ACC112 (cell line): Measurements from ENCODE around the gene CYP39A1.

Source experiments
- H2AFZ ChIP-seq: fragments of 200-600 bp; sonication (generic); one replicate; pipeline ENCODE4 v1.6.0; 2017; ENCODE audit warnings: antibody characterized with exemption, low read length; ENCODE audit not compliant: unreplicated experiment
- H3K27ac ChIP-seq: fragments of 200-600 bp; sonication (generic); 2 replicates; pipeline ENCODE4 v1.5.1; 2014; ENCODE audit warnings: low read depth, mild to moderate bottlenecking, antibody characterized with exemption, low read length, moderate library complexity
- H3K27me3 ChIP-seq: fragments of 200-600 bp; sonication (generic); 2 replicates; pipeline ENCODE4 v1.6.1; 2014; ENCODE audit warnings: mild to moderate bottlenecking, antibody characterized with exemption, low read length, moderate library complexity, mixed read lengths; ENCODE audit not compliant: insufficient read depth
- H3K36me3 ChIP-seq: fragments of 200-600 bp; sonication (generic); 2 replicates; pipeline ENCODE4 v1.6.1; 2016; ENCODE audit warnings: mild to moderate bottlenecking, antibody characterized with exemption, low read length, moderate library complexity, mixed read lengths; ENCODE audit not compliant: insufficient read depth
- H3K4me1 ChIP-seq: fragments of 200-600 bp; sonication (generic); one replicate; pipeline ENCODE4 v1.6.1; 2016; ENCODE audit warnings: low read length, mixed read lengths; ENCODE audit not compliant: insufficient read depth, unreplicated experiment, control insufficient read depth
- H3K4me3 ChIP-seq: fragments of 200-600 bp; sonication (generic); 2 replicates; pipeline ENCODE4 v1.5.1; 2014; ENCODE audit warnings: mild to moderate bottlenecking, low read depth, low read length
- H3K79me2 ChIP-seq: fragments of 200-600 bp; sonication (generic); one replicate; pipeline ENCODE4 v1.6.0; 2016; ENCODE audit warnings: low read length; ENCODE audit not compliant: control insufficient read depth, unreplicated experiment, insufficient read depth

Gene CYP39A1

DNA sequence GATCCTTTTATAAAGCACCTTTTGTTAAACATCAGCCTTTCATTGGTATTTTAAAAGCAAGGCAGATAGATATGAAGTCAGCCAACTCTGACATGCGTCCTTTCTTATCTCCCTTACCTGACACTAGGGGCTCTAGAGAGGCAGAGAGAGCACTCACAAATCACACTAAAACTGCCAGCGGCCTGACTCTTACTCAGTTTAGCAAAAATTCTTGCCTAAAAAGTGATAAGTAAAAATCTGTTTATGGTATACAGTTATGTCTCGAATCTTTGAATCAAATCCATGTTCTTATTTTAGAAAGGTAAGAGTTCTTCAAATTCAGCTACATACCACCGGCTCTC, 24.7 kb upstream of the CYP39A1 start:
- Histone ChIP-seq H3K79me2 (no peaks in the 10 kb centered on the region), H3K36me3 (no peaks in the 10 kb centered on the region), H3K4me3 (no peak overlapping the region), H3K27me3 (no peaks in the 10 kb centered on the region), H3K4me1 (no peaks in the 10 kb centered on the region), H3K27ac (no peak overlapping the region), H2AFZ (no peak overlapping the region)

DNA sequence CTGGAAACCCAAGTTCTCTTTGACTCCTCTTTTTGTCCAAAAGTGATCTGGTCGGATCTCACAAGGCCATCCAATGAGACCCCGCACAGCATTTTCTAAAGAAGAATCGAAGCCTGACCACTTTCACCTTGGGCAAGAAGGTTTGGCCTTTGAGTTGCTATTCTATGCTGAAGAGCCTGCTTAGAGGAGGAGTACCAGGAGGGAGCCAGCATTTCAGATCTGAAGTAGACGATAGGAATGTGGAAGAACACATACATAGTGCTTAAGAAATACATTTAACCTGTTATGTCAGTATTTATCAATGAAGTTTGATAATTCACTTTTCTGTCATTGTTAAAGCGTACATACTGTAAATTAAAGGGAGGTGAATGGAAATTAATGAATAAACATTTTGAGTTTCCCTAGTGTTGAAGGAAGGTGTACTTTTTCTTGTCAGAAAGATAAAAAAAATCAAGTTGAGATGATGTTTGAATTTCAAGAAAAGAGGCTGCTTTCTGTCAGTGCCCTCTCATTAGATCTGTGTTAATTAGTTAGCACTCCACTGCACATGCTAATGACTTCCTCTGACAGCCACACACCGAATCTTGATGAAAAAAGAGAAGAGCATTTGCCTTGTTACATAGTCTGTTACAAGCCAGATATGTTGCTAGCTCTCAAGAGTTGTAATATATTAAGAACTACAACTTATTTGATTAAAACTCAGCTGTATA, 24.1 kb upstream of the CYP39A1 start:
- H3K27ac ChIP-seq = no peak overlapping the region
- H3K4me1 ChIP-seq = no peaks in the 10 kb centered on the region
- H3K27me3 ChIP-seq = no peaks in the 10 kb centered on the region
- no peak overlapping the region for H2AFZ ChIP-seq
- H3K36me3 ChIP-seq = no peaks in the 10 kb centered on the region
- H3K79me2 ChIP-seq = no peaks in the 10 kb centered on the region
- H3K4me3 ChIP-seq = no peak overlapping the region

DNA sequence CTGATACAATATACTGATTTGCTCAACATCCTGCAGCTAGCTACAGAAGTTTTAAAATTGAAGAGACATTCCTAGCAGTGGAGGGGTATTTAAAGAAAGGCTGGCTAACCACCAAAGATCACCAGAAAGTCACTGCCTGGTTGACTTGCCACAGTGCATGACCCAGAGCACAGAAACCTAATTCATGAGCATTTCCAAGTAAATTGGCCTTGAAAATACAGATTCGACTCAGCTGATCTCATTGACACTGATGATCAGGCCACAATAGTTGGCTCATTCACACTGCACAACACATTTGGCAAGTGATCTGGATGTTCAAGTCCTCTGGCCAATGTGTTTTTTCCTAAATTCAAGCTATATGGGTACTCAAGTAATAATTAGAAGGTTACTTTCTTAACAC, 21.8 kb upstream of the CYP39A1 start:
- Histone ChIP-seq H3K27ac (no peak overlapping the region), H3K27me3 (no peaks in the 10 kb centered on the region), H3K4me3 (no peak overlapping the region), H3K79me2 (no peaks in the 10 kb centered on the region), H3K36me3 (no peaks in the 10 kb centered on the region), H2AFZ (no peak overlapping the region), H3K4me1 (no peaks in the 10 kb centered on the region)

DNA sequence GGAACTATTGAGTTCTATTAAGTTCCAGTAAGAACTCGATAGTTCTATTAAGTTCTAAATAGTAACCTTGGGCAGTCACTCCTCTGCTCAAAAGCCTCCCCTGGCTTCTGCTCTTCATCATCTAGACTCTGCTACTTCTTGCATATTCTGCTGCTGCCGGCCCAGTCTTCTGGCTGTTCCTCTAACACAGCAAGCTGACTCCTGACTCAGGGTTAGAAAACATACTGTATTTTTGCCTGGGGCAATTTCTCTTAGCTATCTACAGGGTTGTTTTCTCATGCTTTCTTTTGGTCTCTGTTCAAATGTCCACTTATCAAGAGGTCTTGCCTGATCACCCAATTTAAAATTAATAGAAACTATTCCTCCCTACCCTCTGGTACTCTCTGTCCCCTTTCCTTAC, 14.8 kb upstream of the CYP39A1 start:
- no peaks in the 10 kb centered on the region for H3K36me3 ChIP-seq
- no peak overlapping the region for H2AFZ ChIP-seq
- H3K27me3 ChIP-seq = no peaks in the 10 kb centered on the region
- H3K27ac ChIP-seq = no peak overlapping the region
- no peak overlapping the region for H3K4me3 ChIP-seq
- no peaks in the 10 kb centered on the region for H3K4me1 ChIP-seq
- H3K79me2 ChIP-seq = no peaks in the 10 kb centered on the region

DNA sequence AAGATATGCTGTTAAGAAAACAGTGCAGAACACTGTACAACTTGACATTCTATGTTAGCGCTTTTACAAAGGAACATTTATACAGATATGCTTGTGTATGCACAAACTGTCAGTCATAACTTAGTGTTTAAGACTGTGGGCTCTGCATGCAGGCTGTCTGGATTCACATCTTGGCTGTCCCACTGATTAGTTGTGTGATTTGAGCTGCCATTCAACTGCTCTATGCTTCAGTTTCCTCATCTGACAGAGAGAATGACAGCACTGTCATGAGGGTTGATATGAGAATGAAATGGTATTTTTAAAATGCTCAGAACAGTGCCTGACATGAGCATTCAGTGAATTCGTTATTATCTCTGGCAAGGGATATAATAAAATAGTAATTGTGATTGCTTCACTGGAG, 8.9 kb upstream of the CYP39A1 start:
- H3K4me3 ChIP-seq = no peak overlapping the region
- no peak overlapping the region for H3K27ac ChIP-seq
- no peak overlapping the region for H2AFZ ChIP-seq
- no peaks in the 10 kb centered on the region for H3K27me3 ChIP-seq
- no peaks in the 10 kb centered on the region for H3K4me1 ChIP-seq
- no peaks in the 10 kb centered on the region for H3K79me2 ChIP-seq
- no peaks in the 10 kb centered on the region for H3K36me3 ChIP-seq

DNA sequence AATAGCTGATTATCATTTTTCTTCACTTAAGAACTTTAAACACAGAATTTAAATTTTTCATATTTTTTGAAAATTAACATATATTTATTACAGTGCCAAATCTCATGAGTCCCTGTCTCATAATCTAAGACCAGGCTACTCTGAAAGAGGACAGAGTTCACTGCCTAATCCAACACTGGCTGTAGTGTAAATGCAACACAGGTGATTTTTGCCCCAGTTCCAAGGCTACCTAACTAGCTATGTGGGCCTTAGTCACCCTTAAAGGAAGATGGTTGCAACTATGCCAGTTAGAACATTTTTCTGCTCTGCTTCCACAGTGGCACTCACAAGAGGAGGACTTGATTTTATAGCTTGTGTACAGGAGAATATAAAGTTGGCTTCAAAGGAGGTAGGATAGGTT, 5.0 kb upstream of the CYP39A1 start:
- no peaks in the 10 kb centered on the region for H3K36me3 ChIP-seq
- H3K27ac ChIP-seq = no peak overlapping the region
- H3K4me3 ChIP-seq = no peak overlapping the region
- H3K27me3 ChIP-seq = no peaks in the 10 kb centered on the region
- peaks cover 7% of the 10 kb centered on the region for H3K4me1 ChIP-seq
- no peaks in the 10 kb centered on the region for H3K79me2 ChIP-seq
- no peak overlapping the region for H2AFZ ChIP-seq

DNA sequence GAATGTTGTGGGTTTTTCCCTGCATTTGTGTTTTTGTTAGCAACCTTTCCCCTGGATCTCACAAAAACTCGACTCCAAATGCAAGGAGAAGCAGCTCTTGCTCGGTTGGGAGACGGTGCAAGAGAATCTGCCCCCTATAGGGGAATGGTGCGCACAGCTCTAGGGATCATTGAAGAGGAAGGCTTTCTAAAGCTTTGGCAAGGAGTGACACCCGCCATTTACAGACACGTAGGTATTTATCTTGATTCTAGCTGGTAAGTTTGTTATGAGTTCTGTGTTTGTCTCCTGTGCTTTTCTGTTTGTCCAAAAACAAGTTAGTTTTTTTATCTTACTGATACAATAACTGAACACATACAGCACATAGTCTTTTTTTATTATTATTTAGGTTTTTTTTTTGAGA, 3.2 kb upstream of the CYP39A1 start:
- H3K27ac ChIP-seq = no peak overlapping the region
- H3K4me3 ChIP-seq = no peak overlapping the region
- H2AFZ ChIP-seq = no peak overlapping the region
- no peaks in the 10 kb centered on the region for H3K27me3 ChIP-seq
- H3K79me2 ChIP-seq = no peaks in the 10 kb centered on the region
- H3K36me3 ChIP-seq = no peaks in the 10 kb centered on the region
- H3K4me1 ChIP-seq = peaks cover 7% of the 10 kb centered on the region

DNA sequence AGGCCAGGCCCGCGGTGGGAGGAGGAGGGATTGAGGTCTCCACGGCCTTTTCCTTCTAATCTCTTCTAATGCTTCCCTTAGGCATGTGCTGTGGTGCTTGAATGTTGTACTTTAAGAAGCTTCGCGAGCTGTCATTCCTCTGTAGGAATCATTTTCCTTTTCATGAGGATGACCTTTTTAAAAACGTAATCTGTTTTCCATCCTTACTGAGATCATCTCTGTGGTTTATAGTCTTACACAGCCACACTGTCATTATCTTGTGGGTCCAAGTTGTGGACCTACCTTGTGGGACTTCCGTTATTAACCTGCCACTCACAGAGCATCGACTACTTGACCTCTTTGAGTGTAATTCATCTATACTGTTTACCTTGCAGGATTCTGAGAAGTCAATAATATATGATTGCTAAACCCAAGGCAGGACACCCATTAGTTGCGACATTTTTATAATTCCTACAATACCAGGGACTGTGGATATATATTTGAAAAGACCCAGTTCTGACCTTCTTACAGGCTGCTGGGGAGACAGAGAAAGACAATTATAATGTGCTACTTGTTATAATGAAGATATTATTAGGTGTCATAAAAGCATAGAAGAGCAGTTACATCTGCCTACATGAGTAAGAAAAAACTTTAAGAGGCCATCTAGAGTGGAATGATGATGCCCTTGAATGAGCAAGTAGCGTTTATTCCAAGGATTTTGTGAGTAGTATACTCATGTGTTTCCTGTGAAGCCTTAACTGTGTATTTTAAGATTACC, 999 bp upstream of the CYP39A1 start:
- Histone ChIP-seq H3K27ac (no peak overlapping the region), H3K27me3 (no peaks in the 10 kb centered on the region), H2AFZ (peak overlapping the region; percentile 95), H3K79me2 (no peaks in the 10 kb centered on the region), H3K4me3 (peak overlapping the region; percentile 81), H3K4me1 (peaks cover 12% of the 10 kb centered on the region), H3K36me3 (no peaks in the 10 kb centered on the region)

DNA sequence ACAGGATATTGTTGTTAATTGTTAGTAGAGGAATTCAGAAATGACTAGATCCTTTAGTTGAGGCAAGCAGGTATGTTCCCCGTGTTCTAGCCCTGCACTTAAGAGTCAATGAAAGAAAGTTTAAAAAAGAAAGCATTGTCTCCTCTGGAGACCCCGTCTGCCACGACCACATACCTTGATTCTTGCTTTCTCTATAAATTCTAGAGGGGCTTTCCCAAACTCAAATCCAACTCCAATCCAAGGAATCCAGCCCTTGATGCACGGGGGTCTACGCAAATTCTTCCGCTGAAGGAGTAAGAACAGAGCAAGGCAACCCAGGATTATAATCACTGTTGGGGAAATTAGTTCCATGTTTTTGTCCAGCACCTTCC, 401 bp downstream of the CYP39A1 start:
- Histone ChIP-seq H2AFZ (peak overlapping the region; percentile 95), H3K4me3 (peak overlapping the region; percentile 81), H3K27ac (no peak overlapping the region), H3K4me1 (peaks cover 12% of the 10 kb centered on the region), H3K27me3 (no peaks in the 10 kb centered on the region), H3K36me3 (no peaks in the 10 kb centered on the region), H3K79me2 (no peaks in the 10 kb centered on the region)

DNA sequence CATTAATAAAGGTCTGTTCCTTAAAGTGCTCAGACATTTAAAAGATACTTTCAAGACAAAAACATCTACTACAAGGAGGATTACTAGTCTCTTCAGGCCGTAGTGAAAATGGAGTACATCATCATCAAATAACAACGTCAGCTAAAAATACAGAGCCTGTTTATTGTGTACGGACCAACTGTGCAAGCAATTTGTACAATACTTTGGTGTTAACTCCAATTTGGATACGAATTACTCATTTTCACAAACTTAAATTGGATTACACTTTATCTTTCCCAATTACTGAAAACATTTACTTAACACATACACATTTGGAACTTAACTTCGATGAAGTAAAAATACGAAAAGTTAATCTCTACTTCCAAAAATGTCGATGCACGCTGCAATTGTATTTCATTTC, 802 bp downstream of the CYP39A1 start:
- no peak overlapping the region for H3K27ac ChIP-seq
- H3K79me2 ChIP-seq = no peaks in the 10 kb centered on the region
- H2AFZ ChIP-seq = peak overlapping the region; percentile 95
- peak overlapping the region; percentile 81 for H3K4me3 ChIP-seq
- peaks cover 12% of the 10 kb centered on the region for H3K4me1 ChIP-seq
- no peaks in the 10 kb centered on the region for H3K27me3 ChIP-seq
- H3K36me3 ChIP-seq = no peaks in the 10 kb centered on the region

DNA sequence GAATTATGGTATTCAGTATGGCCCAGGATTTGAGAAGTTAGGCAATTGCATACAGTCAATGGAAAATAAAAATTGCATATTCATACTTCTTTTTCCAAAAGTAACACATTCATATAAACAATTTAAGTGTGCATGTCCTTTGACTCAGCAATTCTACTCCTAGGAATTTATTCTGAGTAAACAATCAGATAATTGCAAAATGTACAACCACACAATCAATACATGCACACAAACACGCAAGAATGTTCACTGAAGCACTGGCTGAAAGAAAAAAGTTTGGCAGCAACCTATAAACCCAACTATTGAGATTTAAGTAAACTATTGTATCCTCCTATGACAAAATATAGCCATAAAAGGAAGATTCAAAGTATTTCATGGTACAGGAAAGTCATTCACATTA, 1.6 kb downstream of the CYP39A1 start:
- Histone ChIP-seq H3K79me2 (no peaks in the 10 kb centered on the region), H3K4me1 (peaks cover 12% of the 10 kb centered on the region), H3K36me3 (no peaks in the 10 kb centered on the region), H3K27me3 (no peaks in the 10 kb centered on the region), H2AFZ (no peak overlapping the region), H3K27ac (no peak overlapping the region), H3K4me3 (no peak overlapping the region)
